ENCODE measurements around the gene PRDM9. TPM values are rescaled to one million over a fixed set of nuclear protein-coding genes. Genes with fewer than 3 reads are reported as not detected.
"Not testable (repeated sequence)": the region's sequence is repeated elsewhere in the genome, so short reads cannot be mapped to it uniquely, and the experiment has no call there.

Gene PRDM9
- total and polyA plus RNA-seq, 2 of the 8 experiments (the other 6 are each of a cell fraction or from before 2014, with no cell fraction given): not detected

GRCh38 chr5:23526616-23527015, 19.2 kb downstream of the PRDM9 start:
- CTCF ChIA-PET (ENCODE audit: partially characterized antibody); H3K23me2 ChIP-seq (ENCODE audit: low read depth, low read length); H3K18ac ChIP-seq (ENCODE audit: extremely low read depth, low read length); DNase-seq (ENCODE audit: low read depth in 1 of 2, low spot score in 2 of 2); H3K9ac ChIP-seq (replicated peaks in 1 of 4; ENCODE audit: extremely low read depth in 1 of 4, low read depth in 3 of 4, low read length in 3 of 4); H2BK15ac ChIP-seq (ENCODE audit: low read length); H3K36me3 ChIP-seq (ENCODE audit: control insufficient read depth in 2 of 4, insufficient read depth in 4 of 4, low read length in 3 of 4); H3K4ac ChIP-seq (replicated peaks; ENCODE audit: insufficient read length, low read depth, low read length); H2BK5ac ChIP-seq (ENCODE audit: low read depth, low read length); H4K8ac ChIP-seq (ENCODE audit: extremely low read depth, insufficient read depth, low read length); H4K91ac ChIP-seq (replicated peaks; ENCODE audit: insufficient read length, low read length); POLR2A ChIA-PET (ENCODE audit: partially characterized antibody); H3K27me3 ChIP-seq (replicated peaks in 1 of 4; ENCODE audit: control insufficient read depth in 3 of 4, extremely low read depth in 1 of 4, insufficient read depth in 3 of 4, low read length in 3 of 4); FAIRE-seq; H2BK20ac ChIP-seq (ENCODE audit: low read length); H4K20me1 ChIP-seq (replicated peaks in 1 of 2; ENCODE audit: control insufficient read depth in 1 of 2, insufficient read depth in 2 of 2, low read length in 2 of 2); H3K4me3 ChIP-seq (ENCODE audit: extremely low read depth in 1 of 4, insufficient read depth in 2 of 4, low read depth in 3 of 4, low read length in 4 of 4); H2AFZ ChIP-seq (ENCODE audit: low read length); H3K9me3 ChIP-seq (ENCODE audit: insufficient read depth in 2 of 2, low read depth in 1 of 2, low read length in 1 of 2); H3K79me1 ChIP-seq (ENCODE audit: low read depth, low read length); H4K5ac ChIP-seq (ENCODE audit: insufficient read length, low read depth, low read length); H2BK12ac ChIP-seq (ENCODE audit: low read depth, low read length); H3K56ac ChIP-seq (replicated peaks; ENCODE audit: insufficient read length, low read depth, low read length); H3K4me2 ChIP-seq (ENCODE audit: insufficient read depth in 1 of 2, low read depth in 2 of 2, low read length in 2 of 2); H3K14ac ChIP-seq (ENCODE audit: insufficient read length); H3K23ac ChIP-seq (ENCODE audit: insufficient read length); H2AK5ac ChIP-seq (ENCODE audit: low read depth, low read length); H3K79me2 ChIP-seq (ENCODE audit: control insufficient read depth in 1 of 2, insufficient read depth in 2 of 2, low read length in 2 of 2); H3K27ac ChIP-seq (ENCODE audit: low read depth, low read length); H2BK120ac ChIP-seq (replicated peaks; ENCODE audit: low read depth, low read length); H3K4me1 ChIP-seq (replicated peaks in 1 of 4; ENCODE audit: control insufficient read depth in 3 of 4, insufficient read depth in 4 of 4, low read length in 3 of 4): not testable (repeated sequence)
- WGBS, 2 experiments (ENCODE audit: extremely low coverage in 1 of 2, insufficient coverage in 1 of 2, insufficient read length in 1 of 2, insufficient replicate concordance in 2 of 2, low coverage in 1 of 2, low lambda C conversion rate in 2 of 2, missing lambda C conversion rate in 1 of 2): 94% methylated on average over 5 of the region's 5 CpGs; no CpG with 5 or more reads in 1 of the 2 experiments

GRCh38 chr5:23527216-23527920, 20.0 kb downstream of the PRDM9 start:
- H3K14ac ChIP-seq (ENCODE audit: insufficient read length); H4K8ac ChIP-seq (ENCODE audit: extremely low read depth, insufficient read depth, low read length); H3K9me3 ChIP-seq (ENCODE audit: insufficient read depth in 2 of 2, low read depth in 1 of 2, low read length in 1 of 2); H3K36me3 ChIP-seq (ENCODE audit: control insufficient read depth in 2 of 4, insufficient read depth in 4 of 4, low read length in 3 of 4); H4K5ac ChIP-seq (ENCODE audit: insufficient read length, low read depth, low read length); FAIRE-seq; POLR2A ChIA-PET (ENCODE audit: partially characterized antibody); H3K56ac ChIP-seq (replicated peaks; ENCODE audit: insufficient read length, low read depth, low read length); H2BK15ac ChIP-seq (ENCODE audit: low read length); H3K23ac ChIP-seq (ENCODE audit: insufficient read length); H3K27me3 ChIP-seq (replicated peaks in 1 of 4; ENCODE audit: control insufficient read depth in 3 of 4, extremely low read depth in 1 of 4, insufficient read depth in 3 of 4, low read length in 3 of 4); H3K9ac ChIP-seq (replicated peaks in 1 of 4; ENCODE audit: extremely low read depth in 1 of 4, low read depth in 3 of 4, low read length in 3 of 4); H2BK20ac ChIP-seq (ENCODE audit: low read length); H3K79me1 ChIP-seq (ENCODE audit: low read depth, low read length); H3K23me2 ChIP-seq (ENCODE audit: low read depth, low read length); DNase-seq (ENCODE audit: low read depth in 1 of 2, low spot score in 2 of 2); H4K91ac ChIP-seq (replicated peaks; ENCODE audit: insufficient read length, low read length); H4K20me1 ChIP-seq (replicated peaks in 1 of 2; ENCODE audit: control insufficient read depth in 1 of 2, insufficient read depth in 2 of 2, low read length in 2 of 2); H2BK5ac ChIP-seq (ENCODE audit: low read depth, low read length); H3K4me1 ChIP-seq (replicated peaks in 1 of 4; ENCODE audit: control insufficient read depth in 3 of 4, insufficient read depth in 4 of 4, low read length in 3 of 4); H2AFZ ChIP-seq (ENCODE audit: low read length); H3K4me3 ChIP-seq (ENCODE audit: extremely low read depth in 1 of 4, insufficient read depth in 2 of 4, low read depth in 3 of 4, low read length in 4 of 4); H3K79me2 ChIP-seq (ENCODE audit: control insufficient read depth in 1 of 2, insufficient read depth in 2 of 2, low read length in 2 of 2); H2BK120ac ChIP-seq (replicated peaks; ENCODE audit: low read depth, low read length); H3K18ac ChIP-seq (ENCODE audit: extremely low read depth, low read length); CTCF ChIA-PET (ENCODE audit: partially characterized antibody); H2AK5ac ChIP-seq (ENCODE audit: low read depth, low read length); H3K27ac ChIP-seq (ENCODE audit: low read depth, low read length); H3K4me2 ChIP-seq (ENCODE audit: insufficient read depth in 1 of 2, low read depth in 2 of 2, low read length in 2 of 2); H3K4ac ChIP-seq (replicated peaks; ENCODE audit: insufficient read length, low read depth, low read length); H2BK12ac ChIP-seq (ENCODE audit: low read depth, low read length): not testable (repeated sequence)
- 87% methylated on average over 14 of the region's 15 CpGs; no CpG with 5 or more reads in 1 of the 2 experiments for WGBS, 2 experiments (ENCODE audit: extremely low coverage in 1 of 2, insufficient coverage in 1 of 2, insufficient read length in 1 of 2, insufficient replicate concordance in 2 of 2, low coverage in 1 of 2, low lambda C conversion rate in 2 of 2, missing lambda C conversion rate in 1 of 2)

Measured in H1 (cell line).